NT2/D1 (cell line): Measurements from ENCODE around the gene SMO.

ENCODE experiments used
- DNase-seq: peaks from one replicate; pipeline ENCODE4 v3.0.0-alpha.2; 2011; ENCODE audit warnings: low read depth, low spot score
- H3K27me3 ChIP-seq: 2 replicates; pipeline ENCODE4 v1.6.0; 2011; ENCODE audit warnings: mild to moderate bottlenecking; ENCODE audit not compliant: insufficient read length, insufficient read depth
- H3K36me3 ChIP-seq: 2 replicates; pipeline ENCODE4 v1.6.1; 2011; ENCODE audit warnings: mild to moderate bottlenecking, low read length, mixed read lengths; ENCODE audit not compliant: insufficient read depth, insufficient read length
- H3K4me1 ChIP-seq: 2 replicates; pipeline ENCODE4 v1.5.1; 2011; ENCODE audit not compliant: insufficient read depth, insufficient read length
- H3K4me3 ChIP-seq: 2 replicates; pipeline ENCODE4 v1.5.1; 2011; ENCODE audit warnings: low read depth; ENCODE audit not compliant: insufficient read length
- H3K9ac ChIP-seq: 2 replicates; pipeline ENCODE4 v1.6.0; 2011; ENCODE audit warnings: low read depth; ENCODE audit not compliant: insufficient read length
- H3K9me3 ChIP-seq: 2 replicates; pipeline ENCODE4 v1.5.1; 2011; ENCODE audit warnings: mild to moderate bottlenecking, low read length; ENCODE audit not compliant: insufficient read depth
- SUZ12 ChIP-seq: IDR thresholded peaks from 2 replicates; pipeline ENCODE4 v1.6.1; 2011; ENCODE audit not compliant: insufficient read length, insufficient read depth; ENCODE audit errors: extremely low read depth
- YY1 ChIP-seq: IDR thresholded peaks from 2 replicates; pipeline ENCODE4 v1.6.1; 2011; ENCODE audit not compliant: insufficient read length, insufficient read depth
- ZNF274 ChIP-seq: IDR thresholded peaks from 2 replicates; pipeline ENCODE4 v1.6.1; 2011; ENCODE audit warnings: mild to moderate bottlenecking, low read depth, low read length

Gene SMO

DNA sequence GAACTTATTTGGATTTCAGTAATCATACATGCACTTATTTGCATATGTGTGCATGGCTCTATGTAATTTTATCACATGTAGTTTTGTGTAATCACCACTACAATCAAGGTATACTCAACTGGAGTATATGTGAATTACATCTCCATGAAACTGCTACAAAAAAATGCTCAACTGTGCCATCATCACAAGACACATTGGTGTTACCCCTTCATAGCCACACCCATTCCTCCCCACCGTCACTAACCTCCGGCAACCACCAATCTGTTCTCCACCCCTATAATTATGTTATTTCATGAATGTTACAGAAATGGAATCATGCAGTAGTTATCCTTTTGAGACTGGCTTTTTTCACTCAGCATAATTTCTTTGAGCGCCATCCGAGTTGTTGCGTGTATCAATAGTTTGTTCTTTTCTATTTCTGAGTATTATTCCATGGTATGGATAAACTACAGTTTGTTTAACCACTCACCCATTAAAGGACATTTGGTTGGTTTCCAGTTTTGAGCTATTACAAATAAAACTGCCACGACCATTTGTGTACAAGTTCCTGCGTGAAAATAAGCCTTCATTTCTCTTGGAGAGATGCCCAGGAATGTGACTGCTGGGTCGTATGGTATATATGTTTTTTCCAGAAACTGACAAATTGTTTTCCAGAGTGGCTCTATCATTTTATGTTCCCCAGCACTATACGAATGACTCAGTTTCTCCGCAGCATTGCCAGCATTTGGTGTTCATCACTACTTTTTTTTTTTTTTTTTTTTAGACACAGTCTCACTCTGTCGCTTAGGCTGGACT is 11.3 kb upstream of the SMO start:
- Histone ChIP-seq H3K9me3 (peaks cover 6% of the 10 kb centered on the region; the same call in 1 of the 2 replicates), H3K4me3 (no peak overlapping the region), H3K36me3 (no peaks in the 10 kb centered on the region), H3K4me1 (no peaks in the 10 kb centered on the region), H3K27me3 (no peaks in the 10 kb centered on the region), H3K9ac (no peak overlapping the region)
- no peak for TF ChIP-seq ZNF274
- no peak for TF ChIP-seq YY1
- no peak for TF ChIP-seq SUZ12
- DNase-seq = no peak

DNA sequence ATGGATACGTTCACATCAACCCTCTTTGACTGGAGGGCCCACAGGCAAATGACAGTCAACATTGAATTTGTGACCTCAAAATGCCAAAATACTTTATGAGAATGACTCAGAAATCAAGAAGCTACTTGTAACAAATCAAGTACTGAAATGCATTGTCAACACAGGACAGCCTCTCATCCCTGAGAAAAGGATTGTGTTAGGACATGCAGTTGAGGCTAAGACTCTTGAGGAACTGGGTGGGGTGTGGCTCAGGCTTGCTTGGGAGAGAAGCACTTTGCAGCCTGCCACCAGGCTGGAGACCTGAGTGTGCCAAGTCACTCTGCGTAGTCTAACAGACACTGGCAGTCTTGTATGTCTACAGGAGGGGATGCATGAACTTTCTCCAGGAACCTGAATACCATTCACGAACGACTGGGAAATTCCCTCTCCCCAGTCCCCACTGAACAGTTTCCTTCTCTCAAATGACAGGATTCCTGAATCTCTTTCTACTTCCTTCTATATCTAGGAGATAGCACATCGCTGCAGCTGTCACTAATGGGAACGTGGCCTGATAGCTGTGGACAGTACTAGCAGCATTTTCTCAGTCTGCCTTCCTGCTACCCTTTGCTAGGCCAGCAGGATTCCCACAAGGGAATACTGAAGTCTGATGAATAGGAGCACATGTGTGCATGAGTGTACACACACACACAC is 3.3 kb upstream of the SMO start:
- TF ChIP-seq ZNF274 = no peak
- no peak for TF ChIP-seq SUZ12
- no peak for TF ChIP-seq YY1
- no peak overlapping the region for H3K4me3 ChIP-seq
- H3K4me1 ChIP-seq = peaks cover 3% of the 10 kb centered on the region
- no peaks in the 10 kb centered on the region for H3K36me3 ChIP-seq
- no peaks in the 10 kb centered on the region for H3K9me3 ChIP-seq
- H3K9ac ChIP-seq = no peak overlapping the region
- DNase-seq = no peak
- H3K27me3 ChIP-seq = peaks cover 47% of the 10 kb centered on the region

DNA sequence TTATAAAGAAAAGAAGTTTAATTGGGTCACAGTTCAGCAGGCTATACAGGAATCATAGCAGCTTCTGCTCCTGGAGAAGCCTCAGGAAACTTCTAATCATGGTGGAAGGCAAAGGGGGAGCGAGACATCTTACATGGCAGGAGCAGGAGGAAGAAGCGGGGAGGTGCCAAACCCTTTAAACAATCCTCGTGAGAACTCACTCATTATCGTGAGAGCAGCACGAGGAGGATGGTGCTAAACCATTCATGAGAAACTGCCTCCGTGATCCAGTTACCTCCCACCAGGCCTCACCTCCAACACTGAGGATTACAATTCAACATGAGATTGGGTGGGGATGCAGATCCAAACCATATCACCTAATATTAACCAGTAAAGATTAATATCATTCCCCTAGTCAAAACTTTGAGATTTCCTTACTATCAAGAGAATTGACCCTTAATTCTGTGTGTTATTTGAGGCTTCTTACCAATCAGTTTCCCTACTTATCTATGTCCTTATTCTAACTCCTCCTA is 1.6 kb upstream of the SMO start:
- Histone ChIP-seq H3K4me3 (no peak overlapping the region), H3K4me1 (peaks cover 3% of the 10 kb centered on the region), H3K9ac (no peak overlapping the region), H3K36me3 (peaks cover 5% of the 10 kb centered on the region), H3K27me3 (peaks cover 47% of the 10 kb centered on the region), H3K9me3 (no peaks in the 10 kb centered on the region)
- no peak for TF ChIP-seq ZNF274
- TF ChIP-seq YY1 = no peak
- DNase-seq = no peak

DNA sequence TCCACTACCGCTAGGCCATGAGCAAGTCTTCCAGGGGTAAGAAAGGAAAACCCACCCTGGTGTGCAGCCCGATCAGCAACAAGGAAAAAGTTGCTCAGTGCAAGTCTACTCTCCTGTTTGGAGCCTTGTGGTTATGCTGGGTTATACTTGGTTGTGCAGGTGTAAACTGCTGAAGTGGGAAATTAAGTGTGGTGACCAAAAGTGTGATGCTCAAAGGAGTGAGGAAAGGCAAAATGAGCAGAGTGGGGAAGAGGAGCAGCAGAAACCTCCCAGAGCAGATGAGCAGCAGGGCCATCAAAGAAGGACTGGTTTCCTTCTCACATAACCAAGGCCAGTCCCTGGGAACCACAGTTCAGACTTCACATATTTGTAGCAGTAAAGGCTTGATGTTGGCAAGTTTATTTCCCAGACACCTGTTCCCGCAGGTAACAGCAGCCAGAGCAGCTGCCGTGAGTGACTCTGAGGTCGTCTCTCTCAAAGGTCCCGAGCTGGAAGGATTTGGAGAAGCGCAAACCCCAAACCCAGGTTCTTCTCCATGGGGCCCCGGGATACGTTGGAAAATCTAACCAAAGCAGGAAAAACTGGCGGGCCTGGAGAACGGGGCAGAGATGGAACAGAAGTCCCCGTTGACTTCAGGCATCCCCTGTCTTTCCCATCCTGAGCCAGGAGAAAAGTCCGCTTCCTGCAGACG is 607 bp upstream of the SMO start:
- Histone ChIP-seq H3K36me3 (peaks cover 11% of the 10 kb centered on the region), H3K9me3 (no peaks in the 10 kb centered on the region), H3K9ac (peak overlapping the region; percentile 95), H3K27me3 (peaks cover 47% of the 10 kb centered on the region), H3K4me1 (peaks cover 3% of the 10 kb centered on the region), H3K4me3 (peak overlapping the region; percentile 85)
- TF ChIP-seq SUZ12 (no peak), ZNF274 (no peak), YY1 (no peak)
- no peak for DNase-seq

DNA sequence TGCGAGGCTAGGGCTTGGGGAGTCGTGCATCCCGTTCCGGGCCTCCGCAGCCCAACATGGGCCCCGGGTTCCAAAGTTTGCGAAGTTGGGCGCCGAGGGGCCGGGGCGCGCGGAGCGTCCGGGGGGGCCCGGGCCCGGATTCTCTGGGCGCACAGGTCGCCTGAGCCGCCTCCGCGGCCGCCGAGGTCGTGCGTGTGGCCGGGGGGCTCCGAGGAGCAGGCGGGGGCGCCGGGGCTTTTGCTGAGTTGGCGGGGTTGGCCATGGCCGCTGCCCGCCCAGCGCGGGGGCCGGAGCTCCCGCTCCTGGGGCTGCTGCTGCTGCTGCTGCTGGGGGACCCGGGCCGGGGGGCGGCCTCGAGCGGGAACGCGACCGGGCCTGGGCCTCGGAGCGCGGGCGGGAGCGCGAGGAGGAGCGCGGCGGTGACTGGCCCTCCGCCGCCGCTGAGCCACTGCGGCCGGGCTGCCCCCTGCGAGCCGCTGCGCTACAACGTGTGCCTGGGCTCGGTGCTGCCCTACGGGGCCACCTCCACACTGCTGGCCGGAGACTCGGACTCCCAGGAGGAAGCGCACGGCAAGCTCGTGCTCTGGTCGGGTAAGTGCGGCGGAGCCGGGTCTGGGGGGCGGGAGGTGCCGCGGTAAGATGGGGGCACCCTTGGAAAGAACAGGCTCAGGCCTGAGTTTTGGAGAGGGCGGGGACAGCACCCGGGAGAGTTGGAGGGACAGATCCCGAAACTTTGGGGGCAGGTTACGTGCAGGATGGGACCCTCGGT is 643 bp downstream of the SMO start:
- H3K9me3 ChIP-seq = no peaks in the 10 kb centered on the region
- peak overlapping the region; percentile 85 for H3K4me3 ChIP-seq
- peak overlapping the region; percentile 95 for H3K9ac ChIP-seq

DNA sequence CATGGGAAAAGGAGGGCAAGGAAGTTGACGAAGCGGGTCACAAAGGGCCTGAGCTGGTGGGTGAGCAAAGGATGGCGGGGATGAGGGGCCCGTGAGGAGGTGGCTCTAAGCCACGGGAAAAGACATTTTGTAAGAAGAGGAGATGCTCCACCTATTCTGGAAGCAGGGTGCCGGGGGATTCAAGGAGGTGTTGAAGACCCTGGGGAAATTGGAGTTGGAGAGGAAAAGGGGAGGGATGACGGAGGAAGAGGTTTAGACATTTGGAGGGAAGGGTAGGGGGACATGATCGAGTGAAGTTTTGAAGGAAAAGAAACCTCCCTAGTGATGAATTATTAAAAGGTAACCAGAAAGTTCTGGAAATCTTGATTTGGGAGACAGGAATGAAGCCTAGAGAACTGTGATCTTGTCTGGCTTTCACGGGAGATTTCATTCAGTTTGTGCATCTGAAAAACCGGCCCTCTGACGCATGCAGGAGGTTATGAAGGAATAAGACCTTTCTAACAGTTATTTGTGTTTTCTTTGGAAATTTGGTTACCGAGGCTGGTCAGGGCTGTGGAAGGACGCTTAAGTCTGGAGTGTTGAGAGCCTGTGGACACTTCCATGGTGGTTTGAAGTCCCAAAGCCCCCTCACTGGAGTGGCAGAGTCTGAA is 1.4 kb downstream of the SMO start:
- Histone ChIP-seq H3K9ac (peak overlapping the region; percentile 95), H3K4me3 (peak overlapping the region; percentile 85), H3K4me1 (peaks cover 3% of the 10 kb centered on the region), H3K27me3 (peaks cover 46% of the 10 kb centered on the region), H3K9me3 (no peaks in the 10 kb centered on the region), H3K36me3 (peaks cover 15% of the 10 kb centered on the region)
- no peak for DNase-seq
- no peak for TF ChIP-seq ZNF274
- no peak for TF ChIP-seq SUZ12
- no peak for TF ChIP-seq YY1

More for the DNA sequence above, 643 bp downstream of the SMO start:
- Histone ChIP-seq H3K4me1 (peaks cover 3% of the 10 kb centered on the region), H3K36me3 (peaks cover 15% of the 10 kb centered on the region), H3K27me3 (peaks cover 47% of the 10 kb centered on the region)
- no peak for DNase-seq
- TF ChIP-seq YY1 = no peak
- TF ChIP-seq ZNF274 = no peak
- TF ChIP-seq SUZ12 = no peak
